ENCODE measurements around the gene METTL2B.
"Not testable (repeated sequence)": the region's sequence is repeated elsewhere in the genome, so short reads cannot be mapped to it uniquely, and the experiment has no call there.

DNA sequence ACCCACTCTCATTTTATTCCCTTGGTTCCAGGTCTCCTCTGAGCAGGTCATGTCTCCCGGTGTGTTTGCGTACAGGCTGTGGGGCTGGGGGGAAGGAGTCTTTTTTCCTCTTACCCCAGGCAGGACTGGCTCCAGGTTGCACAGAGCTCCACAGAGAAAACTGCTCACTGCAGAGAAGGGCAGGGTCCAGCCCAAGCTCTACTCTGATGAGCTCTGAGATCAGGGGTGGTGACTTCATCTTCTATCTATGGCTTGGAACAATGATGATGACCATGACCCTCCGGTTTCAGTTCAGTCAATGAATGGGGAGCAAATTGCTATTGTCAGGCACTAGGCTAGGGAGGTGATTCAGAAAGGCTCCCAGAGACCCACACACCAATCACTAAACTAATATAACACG is 49.0 kb downstream of the METTL2B start:
- not testable (repeated sequence) for TF ChIP-seq POLR2AphosphoS5, POLR2A (IDR thresholded peaks at IDR 0.05)
- TF ChIP-seq, protein P1, sequence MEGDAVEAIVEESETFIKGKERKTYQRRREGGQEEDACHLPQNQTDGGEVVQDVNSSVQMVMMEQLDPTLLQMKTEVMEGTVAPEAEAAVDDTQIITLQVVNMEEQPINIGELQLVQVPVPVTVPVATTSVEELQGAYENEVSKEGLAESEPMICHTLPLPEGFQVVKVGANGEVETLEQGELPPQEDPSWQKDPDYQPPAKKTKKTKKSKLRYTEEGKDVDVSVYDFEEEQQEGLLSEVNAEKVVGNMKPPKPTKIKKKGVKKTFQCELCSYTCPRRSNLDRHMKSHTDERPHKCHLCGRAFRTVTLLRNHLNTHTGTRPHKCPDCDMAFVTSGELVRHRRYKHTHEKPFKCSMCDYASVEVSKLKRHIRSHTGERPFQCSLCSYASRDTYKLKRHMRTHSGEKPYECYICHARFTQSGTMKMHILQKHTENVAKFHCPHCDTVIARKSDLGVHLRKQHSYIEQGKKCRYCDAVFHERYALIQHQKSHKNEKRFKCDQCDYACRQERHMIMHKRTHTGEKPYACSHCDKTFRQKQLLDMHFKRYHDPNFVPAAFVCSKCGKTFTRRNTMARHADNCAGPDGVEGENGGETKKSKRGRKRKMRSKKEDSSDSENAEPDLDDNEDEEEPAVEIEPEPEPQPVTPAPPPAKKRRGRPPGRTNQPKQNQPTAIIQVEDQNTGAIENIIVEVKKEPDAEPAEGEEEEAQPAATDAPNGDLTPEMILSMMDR (IDR thresholded peaks at IDR 0.05): not testable (repeated sequence)

All from suprapubic skin (tissue), 4 donors.